ENCODE measurements around the gene RCSD1.
"Not testable (repeated sequence)": the region's sequence is repeated elsewhere in the genome, so short reads cannot be mapped to it uniquely, and the experiment has no call there.

RCSD1 gene, protein sequence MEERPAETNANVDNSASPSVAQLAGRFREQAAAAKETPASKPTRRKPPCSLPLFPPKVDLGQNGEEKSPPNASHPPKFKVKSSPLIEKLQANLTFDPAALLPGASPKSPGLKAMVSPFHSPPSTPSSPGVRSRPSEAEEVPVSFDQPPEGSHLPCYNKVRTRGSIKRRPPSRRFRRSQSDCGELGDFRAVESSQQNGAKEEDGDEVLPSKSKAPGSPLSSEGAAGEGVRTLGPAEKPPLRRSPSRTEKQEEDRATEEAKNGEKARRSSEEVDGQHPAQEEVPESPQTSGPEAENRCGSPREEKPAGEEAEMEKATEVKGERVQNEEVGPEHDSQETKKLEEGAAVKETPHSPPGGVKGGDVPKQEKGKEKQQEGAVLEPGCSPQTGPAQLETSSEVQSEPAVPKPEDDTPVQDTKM

DNA sequence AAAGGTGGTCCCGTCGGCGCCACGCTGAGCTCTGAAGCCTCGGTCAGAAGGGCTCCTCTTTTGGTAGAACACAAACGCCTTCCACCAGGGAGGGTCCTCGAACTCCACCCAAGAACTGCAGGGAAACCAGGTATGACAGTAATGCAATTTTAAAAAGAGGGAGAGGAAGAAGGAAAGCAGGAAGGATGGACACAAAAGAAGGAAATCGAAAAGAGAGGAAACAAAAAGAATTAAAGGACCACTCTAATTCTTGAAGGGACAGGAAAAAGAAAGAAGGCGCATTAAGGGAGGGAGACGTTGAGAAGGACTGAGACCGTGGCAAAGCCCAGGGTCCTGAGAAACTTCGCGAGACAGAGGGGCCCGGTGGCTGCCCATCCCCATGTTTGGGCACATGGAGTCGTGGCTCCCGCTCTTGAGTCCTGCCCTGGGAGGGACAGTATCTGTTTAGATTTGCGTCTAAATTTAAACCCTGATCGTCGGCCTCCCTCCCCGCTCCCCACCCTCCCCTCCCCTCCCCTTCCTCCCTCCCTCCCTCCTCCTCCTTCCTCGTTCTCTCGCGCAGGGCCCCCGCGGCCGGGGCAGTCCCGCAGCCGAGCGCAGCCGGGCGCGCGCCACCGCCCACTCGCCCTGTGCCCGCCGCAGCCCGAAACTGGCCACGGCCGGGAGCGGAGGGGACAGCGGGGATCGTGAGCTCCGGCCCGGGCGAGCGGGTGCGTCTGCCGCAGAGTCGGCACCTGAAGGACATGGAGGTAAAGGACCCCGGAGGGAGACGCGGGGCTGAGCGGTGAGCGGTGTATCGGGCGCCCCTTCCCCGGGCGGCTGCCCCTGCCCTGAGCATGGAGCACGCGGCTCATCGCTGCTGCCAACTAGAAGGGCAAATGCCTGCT is at the start of gene RCSD1:
Gene RCSD1 (plus strand): TSS at position 552 of the 887 bp plus-strand sequence. CDS start 192 bp downstream, at position 744.
- no peak for DNase-seq

DNA sequence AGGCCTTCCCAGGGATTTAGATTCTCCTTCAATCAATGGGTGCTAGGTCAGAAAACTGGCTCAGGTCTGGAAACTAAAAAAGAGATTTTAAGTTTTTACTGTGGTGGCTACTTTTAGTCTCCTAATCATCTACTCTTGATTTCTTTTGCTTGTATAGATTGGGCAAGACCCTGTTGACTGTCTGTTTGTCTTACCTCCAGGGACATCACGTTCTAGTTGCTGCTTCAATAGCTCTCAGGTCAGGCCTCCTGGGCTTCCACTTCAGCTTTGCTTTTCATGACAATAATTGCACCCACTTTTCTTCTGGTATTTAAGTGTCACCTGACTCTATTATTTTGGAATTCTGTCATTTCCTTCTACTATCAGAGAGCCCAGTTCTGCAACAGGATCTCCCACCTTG is 48.0 kb upstream of the RCSD1 start:
- DNase-seq, result no peak

DNA sequence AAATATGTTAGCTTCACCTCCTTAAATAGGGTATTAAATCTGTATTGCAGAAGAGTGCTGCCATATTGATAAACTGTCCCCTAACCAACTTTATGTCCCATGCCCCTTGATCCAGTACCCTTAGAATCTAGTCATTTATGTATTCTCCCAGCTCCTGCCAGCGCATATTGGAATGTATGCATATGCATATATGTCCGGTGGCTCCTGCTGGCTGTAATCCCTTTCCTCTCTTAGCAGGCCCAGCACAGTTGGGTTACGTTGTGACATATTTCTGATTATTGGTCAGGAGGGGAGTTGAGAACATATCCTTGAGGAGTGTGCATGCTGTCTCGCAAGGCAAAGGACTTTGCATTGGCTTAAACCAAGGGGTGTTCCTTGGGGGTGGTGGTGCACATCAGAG is 47.3 kb upstream of the RCSD1 start:
- no peak for DNase-seq

DNA sequence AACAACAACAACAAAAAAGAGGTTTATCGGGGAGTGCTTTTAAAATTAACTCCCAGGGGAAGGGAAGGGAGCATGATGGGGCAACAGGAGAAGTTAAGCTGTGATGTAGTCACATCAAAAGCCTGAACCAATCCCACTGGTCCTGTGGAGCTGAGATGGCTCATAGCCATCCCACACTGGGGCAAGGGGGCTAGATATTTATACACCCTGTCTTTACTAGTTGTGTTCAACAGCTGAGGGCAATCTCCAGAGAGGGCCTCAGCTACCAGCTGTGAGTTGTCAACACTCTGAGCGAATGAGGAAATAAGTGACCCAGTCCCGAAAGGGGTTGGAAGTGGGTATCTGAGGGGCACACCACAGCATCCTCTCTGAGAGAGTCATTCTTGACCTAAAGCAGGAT is 45.5 kb upstream of the RCSD1 start:
- no peak for DNase-seq

DNA sequence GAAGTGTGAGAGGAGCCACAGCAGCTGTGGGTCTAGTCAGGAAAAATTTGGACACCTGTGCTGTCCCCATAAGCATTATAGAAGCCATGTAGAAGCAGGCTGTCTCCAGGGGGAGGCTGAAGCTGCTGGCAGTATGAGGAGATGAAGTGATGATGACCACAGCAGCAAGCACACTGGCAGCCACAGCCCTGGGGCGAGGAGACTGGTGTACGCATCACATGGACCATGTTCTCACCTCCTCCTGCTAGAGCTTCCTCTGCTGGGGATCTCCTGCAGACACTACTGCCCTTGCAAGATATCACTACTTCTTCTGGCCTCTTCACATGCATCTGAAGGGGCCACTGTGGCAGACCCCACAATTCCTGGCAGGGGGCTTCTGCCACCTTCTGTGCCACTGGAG is 42.7 kb upstream of the RCSD1 start:
- no peak for DNase-seq

DNA sequence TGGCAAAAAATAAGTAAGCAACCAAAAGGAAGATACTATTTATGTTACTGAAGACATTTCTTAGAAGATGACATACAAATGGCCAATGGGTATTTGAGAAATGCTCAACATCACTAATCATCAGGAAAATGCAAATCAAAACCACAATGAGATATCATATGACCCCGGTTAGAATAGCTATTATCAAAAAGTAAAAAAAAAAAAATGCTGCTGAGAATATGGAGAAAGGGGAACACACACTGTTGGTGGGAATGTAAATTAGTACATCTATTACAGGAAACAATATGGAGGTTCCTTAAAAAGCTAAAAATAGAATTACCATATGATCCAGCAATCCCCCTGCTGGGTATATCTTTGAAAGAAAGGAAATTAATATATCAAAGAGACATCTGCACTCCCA is 42.2 kb upstream of the RCSD1 start:
- no peak for DNase-seq

DNA sequence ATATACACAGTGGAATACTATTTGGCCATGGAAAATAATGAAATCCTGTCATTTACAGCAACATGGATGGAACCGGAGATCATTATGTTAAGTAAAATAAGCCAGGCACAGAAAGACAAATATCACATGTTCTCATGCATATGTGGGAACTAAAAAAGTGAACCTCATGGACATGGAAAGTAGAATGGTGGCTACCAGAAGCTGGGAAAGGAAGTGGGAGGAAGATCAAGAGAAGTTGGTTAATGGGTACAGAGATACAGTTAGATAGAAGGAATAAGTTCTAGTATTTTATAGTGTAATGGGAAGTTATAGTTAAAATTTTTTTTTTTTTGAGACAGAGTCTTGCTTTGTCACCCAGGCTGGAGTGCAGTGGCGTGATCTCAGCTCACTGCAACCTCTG is 41.7 kb upstream of the RCSD1 start:
- DNase-seq, result no peak

DNA sequence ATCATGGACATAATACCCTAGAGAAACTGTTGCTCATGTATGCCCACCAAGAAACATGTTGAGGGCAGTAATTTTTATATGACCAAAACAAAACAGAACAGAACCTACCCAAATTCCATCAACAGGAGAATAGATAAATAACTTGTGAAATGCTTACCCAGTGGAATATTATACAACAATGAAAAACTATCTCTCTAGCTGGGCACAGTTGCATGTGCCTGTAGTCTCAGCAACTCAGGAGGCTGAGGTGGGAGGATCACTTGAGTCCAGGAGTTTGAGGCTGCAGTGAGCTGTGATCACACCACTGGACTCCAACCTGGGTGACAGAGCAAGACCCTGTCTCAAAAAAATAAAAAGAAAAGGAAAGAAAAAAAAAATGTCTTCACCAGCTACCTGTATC is 37.6 kb upstream of the RCSD1 start:
- no peak for DNase-seq

DNA sequence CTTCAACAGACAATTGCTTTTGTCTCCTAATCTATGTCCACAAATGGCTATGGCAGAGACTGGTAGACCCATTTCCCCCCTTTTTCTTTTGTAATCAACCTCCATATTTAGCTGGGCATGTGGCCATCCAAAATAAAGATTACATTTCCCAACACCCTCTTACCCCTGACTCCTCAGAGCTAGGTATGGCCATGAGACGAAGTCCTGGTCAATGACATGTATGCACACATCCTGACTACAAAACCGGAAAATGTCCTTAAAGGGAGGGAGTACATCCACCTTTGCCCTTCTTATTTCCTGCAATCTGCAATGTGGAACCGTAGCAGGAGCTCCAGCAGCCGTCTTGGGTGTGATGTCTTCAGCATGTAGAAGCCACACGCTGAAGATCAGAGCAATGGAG is 36.2 kb upstream of the RCSD1 start:
- no peak for DNase-seq

DNA sequence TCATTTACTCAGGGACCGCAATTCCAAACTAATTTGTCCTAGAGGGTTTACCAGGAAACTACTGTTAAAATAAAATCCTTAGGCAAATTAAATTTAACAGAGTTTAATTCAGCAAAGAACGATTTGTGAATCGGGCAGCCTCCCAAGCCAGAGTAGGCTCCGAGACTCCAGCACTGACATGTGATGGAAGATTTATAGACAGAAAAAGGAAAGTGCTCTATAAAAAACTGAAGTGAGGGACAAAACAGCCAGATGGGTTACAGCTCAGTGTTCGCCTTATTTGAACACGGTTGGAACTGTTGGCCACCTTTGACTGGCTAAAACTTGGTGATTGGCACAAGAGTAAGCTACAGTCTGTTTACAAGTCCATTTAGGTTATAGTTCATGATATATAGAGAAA is 35.2 kb upstream of the RCSD1 start:
- no peak for DNase-seq

DNA sequence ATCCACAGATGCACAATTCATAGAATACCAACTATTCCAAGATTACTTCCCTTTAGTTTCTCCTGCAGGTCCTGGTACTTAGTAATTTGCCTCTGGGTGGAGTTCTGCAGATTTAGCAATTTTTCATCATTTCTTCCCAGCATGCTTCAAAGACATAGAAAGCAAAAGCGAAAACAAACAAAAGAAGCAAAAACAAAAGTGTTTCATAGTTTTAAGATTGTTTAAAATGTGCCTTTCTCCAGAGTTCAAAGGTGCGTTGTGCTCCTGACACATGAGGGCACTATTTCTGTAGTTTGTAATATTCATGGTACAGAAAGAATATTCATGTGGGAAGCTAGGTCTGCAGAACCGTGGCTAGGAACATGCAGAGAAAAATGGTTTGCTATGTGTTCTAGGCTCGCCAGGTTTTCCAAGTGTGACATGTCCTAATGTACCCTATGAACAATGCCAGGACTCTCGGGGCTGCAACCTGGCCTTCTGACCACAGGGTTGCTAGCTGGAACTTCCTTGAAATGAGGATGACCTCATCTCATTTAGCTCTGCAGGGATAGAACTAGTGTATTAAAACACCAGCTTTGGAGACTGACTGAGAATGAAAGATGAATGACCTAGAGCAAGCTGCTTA is 30.0 kb upstream of the RCSD1 start:
- DNase-seq, result no peak

DNA sequence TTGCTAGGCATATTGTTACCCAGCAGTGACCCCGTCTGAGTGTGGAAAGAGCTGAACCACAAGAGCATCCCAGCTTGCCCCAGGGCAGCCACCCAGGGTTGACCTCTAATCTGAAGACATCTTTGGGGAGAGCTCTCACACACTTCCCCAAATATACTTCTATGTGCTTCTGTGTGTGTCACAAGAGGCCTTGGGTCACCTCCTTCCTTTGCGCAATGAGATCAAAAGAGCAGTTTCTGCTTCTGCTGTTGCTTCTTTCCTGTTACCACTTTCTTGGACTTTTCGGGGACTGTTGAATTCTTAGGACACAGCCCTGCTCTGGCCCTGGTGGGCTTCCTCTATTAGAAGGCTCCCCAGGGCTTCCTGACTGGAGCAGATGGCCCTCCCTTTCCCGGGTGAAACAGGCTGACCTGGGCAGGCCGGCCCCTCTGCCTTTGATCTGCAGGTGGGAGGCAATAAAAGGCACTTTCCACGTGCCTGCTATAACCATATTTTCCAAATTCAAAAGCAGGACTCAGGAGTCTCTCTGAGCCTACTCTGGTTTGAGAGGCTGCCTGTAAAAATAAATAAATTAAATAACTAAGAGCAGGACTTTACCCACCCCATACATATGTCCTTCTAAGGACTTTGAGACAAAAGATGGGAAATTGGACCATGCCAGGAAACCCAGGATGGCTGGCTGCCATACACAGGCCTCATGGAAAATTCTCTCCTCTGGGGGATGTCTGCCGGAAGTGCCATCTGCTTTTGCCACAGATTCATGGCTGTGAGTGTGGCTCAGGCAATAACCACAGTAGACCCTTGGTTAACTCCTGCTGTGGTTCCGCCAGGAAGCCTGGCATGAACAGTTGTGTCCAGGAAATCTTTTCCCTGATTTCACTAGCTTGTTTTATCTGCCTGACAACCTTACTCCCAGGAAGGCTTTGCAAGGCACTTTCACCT is 28.3 kb upstream of the RCSD1 start:
- peak; percentile 98 for DNase-seq

DNA sequence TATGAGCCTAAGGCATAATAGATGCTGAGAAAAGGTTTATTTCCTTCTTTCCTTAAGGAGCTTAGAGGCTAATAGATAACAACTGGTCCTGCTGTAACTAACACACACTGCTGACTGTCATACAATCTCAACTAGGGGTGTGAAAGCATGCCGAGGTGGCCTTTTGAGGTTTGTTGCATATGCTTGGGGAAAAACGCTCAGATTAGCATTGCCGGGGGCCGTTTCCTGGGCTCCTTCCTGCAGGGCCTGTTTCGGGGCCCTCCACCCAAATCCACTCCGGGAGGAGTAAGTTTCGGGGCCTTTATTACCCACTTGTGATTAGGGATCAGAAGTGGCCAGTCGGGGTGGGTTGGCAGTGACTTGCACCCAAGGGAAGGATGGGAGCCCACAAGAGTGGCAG is 27.2 kb upstream of the RCSD1 start:
- no peak for DNase-seq

DNA sequence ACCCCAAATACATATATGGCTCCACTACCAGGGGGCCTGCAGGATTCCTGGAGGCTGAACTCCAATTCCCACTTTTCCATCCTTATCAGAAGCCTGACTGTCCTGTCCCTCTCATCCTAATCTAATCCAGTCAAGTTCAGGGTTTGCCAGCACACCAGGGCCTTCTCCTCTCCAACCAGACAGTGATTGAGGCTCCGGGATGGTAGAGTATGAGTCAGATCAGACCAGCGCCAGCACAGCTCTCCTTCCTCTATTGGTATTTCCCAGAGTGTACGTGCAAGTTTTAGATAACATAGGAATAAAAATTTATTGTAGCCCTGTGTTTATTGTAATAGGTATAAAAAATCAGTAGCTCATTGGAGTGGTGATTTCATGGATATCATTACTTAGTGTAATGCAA is 24.5 kb upstream of the RCSD1 start:
- no peak for DNase-seq

DNA sequence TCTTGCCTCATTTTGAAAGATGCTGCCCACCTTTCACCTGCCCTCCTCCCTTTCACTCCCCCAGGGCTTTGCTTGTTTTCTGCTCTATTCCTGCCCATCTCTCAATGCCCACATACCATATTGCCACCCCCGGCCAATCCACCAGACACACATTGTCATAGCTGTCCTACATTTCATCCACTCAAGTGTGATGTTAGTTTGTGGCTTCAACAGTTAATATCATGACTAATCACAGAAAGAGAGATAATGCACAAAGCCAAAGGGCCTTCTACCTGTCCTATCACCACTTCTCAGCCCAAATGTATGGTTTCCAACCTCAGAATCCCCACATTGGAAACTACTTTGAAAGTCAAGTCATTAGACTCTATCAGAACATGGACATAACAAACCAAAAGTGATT is 18.0 kb upstream of the RCSD1 start:
- no peak for DNase-seq

DNA sequence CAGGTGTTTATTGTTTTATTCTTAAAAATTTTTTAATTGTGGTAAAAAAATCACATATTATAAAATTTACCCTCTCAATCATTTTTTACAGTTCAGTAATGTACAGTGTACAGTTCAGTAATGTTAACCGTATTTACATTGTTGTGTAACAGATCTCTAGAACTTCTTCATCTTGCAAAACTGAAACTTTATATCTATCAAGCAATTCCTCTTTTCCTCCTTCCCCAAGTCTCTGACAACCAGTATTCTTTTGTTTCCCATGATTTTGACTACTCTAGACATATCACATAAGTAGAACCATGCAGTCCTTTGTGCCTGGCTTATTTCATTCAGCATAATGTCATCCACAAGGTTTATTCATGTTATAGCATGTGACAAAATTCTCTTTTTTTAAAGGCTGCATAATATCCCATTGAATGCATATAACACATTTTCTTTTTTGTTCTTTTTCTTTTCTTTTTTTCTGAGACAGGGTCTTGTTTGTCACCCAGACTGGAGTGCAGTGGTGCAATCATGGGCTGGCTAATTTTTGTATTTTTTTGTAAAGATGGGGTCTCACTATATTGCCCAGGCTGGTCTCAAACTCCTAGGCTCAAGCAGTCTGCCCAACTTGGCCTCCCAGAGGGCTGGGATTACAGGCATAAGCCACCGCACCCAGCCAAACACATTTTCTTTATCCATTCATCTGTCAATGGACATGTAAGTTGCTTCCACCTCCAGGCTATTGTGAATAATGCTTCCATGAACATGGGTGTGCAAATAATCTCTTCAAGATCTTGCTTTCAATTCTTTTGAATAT is 17.2 kb upstream of the RCSD1 start:
- peak; percentile 76 for DNase-seq

DNA sequence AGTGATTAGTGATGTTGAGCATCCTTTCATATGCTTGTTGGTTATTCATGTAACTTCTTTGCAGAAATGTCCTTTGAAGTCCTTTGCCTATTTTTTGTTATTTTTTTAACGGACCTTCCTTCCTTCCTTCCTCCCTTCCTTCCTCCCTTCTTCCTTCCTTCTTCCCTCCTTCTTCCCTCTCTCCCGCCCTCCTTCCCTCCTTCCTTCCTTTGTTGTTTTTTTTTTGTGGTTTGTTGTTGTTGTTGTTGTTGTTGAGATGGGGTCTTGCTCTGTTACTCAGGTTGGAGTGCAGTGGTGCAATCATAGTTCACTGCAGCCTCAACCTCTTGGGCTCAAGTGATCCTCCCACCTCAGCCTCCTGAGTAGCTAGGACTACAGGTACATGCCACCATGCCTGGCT is 16.0 kb upstream of the RCSD1 start:
- DNase-seq, result not testable (repeated sequence)

DNA sequence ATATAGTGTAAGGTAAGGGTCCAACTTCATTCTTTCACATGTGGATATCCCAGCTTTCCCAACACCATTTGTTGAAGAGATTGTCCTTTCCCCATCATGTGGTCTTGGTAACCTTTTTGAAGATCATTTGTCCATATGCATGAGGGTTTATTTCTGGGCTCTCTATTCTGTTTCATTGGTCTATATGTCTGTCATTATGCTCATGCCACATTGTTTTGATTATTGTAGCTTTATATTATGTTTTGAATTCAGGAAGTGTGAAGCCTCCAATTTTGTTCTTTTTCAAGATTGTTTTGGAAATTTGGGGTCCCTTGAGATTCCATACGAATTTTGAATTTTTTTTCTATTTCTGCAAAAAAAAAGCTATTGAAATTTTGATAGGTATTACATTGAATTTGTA is 15.2 kb upstream of the RCSD1 start:
- DNase-seq, result no peak

DNA sequence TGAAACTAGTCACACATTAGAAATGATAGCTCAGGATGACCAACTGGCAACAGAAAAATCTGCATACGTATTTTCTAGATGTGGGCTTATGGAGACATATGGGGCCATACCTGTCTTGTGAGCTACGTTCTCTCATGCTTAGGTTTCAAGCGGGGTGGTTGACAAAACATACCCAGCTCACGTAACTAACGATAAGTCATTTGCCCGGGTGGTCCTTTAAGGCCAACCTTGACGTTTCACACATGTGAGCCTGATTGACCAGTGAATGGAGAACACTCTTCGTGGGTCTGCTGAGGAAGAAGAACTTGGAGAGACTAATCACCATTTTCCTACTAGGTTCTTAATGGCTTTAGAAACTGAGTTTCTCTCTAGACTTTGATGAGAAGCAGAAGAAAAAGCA is 13.5 kb upstream of the RCSD1 start:
- no peak for DNase-seq

DNA sequence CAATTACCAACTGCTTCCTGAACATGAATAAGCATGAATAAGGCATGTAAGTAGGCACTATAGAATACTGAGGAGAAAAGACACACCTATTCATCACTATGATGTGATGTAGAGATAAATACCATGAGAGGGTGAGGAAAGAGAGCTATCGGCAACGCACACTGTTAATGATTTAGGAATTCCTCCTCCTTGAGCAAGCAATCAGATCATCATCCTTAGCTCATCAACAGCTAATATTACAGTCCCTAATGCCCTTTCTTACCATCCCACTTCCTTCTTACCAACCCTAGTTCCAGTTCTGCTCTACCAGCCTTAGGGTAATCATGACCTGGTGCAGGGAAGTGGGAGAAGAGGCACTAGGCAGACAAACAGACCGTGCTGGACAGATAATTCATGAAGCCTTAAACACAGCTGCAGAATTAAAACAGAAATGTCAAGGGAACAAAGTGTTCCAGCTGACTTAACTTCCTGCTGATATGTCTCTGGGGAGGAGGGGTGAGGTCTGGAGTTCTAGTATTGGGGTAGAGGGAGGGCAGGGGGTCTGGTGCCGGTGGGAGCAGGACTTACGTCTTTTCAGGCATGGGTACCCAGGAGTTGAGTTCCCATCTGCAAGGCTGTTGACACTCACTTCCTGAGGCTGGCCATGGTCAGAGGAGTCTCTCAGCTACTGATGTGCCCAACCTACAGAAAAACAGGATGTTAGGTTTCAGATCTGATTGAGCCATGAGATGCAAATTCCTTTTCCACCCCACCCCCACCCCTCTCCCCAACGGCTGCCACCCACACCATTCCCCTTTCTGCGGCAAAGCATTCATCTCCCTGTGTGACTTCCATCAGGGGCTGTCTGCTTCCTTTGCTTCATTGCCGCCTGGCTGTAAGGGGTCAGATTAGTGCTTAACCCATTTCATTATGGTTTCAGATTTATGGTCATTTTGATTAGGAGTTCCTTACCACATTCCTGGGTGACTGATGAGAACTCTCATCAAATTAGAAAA is 12.6 kb upstream of the RCSD1 start:
- no peak for DNase-seq

All from SIG-M5 (cell line).